ENCODE data around the gene JMJD7.

JMJD7 gene

DNA sequence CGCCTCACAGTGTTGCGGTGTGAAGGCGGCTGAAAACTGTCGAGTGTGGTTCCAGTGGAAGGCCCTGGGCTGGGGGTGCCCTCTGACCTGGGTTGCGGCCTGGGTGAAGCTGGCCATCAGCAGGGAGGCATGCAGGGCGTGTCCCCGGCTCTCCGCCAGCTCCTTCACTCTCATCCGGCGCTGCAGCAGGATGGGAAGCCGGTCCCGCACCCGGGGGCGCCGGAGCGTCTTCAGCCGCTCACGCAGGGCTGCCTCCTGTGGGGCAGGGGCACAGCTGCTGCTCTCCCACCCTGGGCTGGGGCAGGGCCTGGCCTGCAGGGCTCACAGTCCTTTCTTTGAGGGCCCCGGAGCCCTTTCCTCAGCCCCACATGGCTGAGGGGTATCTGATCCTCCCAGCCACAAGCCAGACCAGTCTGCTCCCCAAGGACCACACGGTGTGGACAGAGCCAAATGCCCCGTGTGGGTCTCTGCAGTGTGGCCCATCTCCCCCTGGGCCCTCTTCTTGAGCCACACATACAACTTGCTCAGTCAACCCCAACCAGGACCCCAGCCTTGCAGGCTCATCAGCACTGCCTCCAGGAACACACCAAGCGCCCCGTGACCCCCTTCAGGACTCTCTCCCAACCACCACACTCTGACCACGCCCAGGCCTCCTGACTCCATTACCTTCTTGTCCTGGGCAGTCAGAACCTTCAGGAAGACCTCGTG, 39.1 kb downstream of the JMJD7 start:
- no peak for DNase-seq

DNA sequence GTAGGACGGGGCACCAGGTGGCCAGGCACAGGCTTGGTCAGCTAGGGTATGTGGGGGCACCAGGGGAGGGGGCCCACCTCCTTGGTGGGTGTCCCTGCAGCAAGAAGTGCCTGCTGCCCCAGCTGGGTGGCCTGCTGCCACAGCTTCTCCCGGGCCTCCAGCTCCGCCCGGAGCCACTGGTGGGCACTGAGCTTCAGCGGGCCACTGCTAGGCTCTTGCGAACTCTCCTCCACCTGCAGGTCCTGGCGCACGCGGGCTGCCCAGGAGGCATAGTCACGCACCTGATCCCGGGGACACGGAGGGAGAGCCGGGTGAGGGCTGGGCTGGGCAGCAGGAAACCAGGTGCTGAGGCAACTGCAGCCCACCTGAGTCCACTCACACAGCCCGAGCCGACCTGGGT, 40.4 kb downstream of the JMJD7 start:
- no peak for DNase-seq

DNA sequence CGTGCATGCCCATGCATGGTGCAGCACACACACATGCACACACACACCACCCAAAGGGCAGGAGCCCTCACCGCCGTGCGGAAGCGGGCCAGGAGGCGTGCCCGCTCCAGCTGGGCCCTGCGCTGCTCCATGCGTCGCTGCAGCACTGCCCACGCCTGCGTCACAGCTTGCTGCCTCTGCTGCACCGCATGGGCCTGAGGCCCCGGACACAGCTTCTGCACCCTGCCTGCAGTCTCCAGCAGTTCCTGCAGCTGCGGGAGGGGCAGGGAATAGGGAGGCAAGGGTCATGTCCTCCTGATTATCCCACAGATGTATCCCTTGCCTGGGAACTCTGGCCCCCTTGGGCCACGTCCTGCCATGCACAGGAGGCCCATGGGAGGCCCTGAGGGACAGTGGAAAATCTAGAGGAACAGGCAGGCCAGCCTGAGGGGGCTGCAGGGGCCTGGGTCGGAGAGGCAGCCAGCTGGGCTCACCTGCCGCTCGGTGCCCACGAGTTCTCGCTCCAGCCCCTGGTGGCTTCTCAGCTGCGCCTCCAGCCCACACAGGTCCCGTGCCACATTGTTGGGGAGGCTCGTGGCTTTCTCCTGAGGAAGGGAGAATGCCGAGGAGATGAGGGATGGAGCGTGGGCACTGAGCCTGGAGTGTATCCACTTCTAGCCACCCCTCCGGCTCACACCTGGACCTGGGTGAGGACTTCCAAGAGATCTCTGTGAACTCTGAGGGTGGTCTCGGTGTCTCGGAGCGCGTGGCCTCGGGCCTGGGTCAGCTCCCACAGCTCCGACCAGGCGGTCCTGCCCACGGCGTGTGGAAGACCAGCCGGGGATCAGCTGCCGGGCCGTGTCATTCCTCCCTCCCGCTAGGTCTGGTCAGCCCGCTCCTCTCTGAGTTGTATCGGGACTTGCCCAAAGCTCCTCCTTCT, 42.1 kb downstream of the JMJD7 start:
- no peak for DNase-seq

DNA sequence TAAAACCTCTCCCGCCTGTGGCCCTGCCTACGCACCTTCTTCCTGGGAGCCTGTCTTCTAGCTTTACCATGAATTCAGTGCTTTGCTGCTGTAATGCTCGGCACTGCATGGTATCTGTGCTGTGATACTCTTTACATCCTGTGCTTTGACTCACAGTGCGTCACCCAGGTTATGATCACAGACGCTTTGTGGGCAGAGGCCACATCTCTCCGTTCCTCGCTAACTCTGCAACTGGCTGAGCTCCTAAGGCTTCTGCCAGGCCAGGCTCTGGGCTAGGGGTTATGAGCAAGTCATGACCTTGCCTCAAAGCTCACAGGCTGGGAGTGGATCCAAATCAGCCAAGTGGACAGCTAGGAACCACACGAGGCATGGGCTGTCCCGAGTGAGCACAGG, 42.8 kb downstream of the JMJD7 start:
- no peak for DNase-seq

DNA sequence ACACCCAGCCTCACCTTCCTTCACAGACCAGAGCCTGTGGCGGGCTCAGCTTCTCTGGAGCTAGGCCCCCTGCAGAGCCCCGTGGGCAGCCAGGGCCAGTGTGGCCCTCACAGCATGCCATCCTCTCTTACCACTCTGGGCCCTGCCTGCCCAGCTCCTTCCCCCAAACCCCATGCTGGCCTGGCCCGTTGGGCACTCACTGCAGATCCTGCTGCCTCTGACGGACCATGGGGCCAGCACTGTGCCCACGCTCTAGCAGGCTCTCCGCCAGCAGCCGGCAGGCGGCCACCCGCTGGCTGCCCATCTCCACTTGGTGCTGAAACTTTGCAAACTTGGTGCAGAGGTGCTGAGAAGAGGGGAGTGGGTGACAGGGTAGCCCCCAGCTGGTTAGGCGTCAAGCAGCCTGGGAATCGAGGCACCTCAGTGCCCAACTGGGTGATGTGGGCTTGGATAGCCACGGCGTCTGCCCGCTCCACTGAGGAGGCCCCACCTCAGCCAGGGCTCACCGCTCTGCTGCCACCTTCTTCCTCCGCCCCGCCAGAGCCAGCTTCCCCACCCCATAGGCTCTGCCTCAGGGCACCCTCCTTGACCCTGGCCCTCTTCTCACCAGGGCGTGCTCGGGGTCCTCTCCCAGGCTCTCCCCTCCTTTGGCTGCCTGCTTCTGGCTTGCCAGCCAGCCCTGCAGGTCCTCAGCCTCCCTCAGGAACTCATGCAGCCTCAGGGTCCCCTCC, 43.4 kb downstream of the JMJD7 start:
- no peak for DNase-seq

DNA sequence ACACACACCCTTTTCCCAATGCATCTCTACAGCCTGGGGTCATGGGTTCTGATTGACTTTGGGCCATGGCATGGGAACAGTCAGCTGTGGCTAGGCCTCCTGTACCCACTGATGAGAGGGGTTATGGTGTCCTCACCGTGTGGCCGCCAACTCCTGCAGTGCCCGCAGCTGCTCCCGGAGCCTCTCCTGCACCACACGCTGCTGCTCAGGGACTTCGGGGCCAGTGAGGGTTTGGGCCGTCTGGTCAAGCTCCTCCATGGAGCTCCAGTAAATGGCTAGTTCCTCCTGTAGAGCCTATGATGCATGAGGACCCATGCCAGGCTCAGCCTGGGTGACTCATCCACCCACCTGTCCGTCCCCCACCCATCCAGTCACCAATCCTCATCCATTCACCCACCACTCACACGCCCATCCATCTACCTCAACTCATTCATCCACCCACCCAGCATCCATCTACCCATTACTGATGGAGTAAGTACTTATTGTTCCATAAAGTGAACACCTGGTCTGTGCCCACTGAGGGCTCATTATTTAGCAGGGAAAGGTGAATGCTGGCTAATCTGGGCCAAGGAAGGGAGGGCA, 44.4 kb downstream of the JMJD7 start:
- DNase-seq = no peak

DNA sequence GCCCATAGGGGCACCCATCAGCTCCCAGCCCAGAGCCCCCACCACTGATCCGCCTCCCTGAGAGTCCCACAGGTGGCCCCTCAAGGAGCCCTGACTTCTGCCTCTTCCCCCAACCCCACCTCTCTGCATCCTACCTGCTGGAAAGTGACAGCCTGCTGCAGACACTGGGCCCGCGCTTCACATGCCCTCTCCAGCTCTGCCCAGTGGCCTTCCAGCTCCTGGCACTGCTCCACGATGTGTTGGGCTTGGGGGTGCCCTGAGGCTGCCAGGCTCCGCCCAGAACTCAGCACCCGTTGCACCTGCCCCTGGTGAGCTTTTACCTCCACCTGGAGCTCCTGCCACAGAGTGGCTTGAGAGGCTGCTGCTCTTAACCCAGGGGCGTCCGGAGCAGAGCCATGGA, 45.8 kb downstream of the JMJD7 start:
- DNase-seq = no peak

DNA sequence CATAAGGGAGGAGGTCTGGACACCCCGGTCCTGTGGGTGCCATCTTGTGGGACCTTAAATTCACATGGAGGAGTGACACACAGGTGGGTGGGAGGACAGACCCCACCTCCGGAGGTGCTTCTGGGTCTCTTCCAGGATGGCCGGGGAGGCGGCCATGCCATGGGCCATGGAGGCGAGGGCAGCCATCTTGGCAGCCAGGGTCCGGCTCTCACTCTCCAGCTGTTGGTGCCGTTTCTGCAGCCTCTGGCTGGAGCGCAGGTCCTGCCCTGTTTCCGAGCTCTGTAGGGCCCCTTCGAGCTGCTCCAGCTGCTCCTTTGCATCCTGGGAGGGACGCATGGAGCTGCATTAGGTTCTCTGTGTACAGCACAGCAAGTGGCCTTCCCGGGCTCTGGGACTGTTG, 46.8 kb downstream of the JMJD7 start:
- DNase-seq = no peak

DNA sequence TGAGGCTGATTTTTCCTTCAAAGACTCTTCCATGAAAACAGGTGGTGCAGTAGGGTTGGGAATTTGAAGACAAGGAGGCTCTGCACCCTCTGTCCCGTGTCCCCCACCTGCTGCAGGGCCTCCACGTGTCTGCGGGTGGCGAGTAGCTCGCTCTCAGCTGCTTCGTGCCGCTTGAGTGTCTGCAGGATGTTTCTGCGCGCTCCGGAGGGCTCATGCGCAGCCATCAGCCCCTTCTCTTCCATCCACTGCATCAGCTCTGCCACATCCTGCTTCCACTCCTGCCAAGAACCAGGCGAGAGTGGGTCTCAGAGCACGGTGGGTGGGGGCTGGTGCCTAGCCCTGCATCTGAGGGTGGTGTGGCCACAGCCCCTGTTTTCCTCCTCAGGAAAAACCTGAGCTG, 48.1 kb downstream of the JMJD7 start:
- no peak for DNase-seq

DNA sequence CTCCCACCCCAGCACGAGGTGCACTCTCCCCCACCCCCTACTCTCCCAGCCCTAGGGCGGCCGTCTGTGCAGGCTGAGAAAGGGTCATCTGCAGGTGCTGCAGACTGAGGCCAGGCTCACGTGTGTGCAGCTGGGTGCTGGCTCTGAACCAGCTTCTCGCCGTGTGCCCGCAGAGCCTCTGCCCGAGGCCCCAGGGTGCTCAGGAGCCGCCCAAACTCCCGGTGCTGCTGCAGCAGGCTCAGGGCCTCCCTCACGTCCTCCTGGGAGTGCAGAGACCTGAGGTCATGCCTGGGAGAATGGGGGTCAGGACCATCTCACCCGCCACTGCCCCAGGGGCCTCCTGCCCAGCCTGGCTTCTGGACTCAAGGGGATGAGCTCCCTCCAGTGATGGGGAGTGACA, 48.8 kb downstream of the JMJD7 start:
- no peak for DNase-seq

DNA sequence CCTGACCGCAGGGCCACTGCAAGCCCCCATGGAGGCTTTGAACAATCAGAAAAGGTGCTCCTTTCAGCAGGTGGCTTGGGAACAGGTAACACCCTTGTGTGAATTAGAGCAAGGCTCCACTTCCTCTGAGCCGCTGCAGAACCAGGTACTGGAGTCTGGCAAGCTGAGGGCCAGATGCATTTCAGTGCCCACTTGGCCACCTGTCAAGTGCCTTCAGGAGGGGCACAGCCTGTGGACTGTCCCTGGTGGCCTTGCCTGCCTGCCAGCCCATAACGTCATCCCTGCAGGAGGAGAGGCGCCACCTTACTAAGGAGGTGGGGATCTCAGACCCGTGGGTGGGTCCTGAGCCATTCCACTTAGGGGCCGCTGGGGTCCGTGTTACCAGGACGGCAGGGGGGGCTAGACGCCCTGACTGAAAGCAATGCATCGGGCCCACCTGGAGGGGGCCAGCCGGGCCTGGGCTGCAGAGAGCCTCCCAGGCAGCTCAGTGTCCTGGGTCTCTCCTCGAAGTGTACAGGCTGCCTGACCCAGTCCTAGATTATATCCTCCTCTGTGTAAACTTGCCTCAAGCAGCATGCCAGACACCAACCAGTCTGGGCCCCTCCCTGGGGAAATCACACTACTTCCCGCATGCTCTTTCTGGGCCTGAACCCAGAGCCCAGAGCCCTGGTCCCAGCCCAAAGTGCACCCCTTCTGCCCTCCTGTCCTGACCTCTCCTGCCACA, 49.9 kb downstream of the JMJD7 start:
- no peak for DNase-seq

DNA sequence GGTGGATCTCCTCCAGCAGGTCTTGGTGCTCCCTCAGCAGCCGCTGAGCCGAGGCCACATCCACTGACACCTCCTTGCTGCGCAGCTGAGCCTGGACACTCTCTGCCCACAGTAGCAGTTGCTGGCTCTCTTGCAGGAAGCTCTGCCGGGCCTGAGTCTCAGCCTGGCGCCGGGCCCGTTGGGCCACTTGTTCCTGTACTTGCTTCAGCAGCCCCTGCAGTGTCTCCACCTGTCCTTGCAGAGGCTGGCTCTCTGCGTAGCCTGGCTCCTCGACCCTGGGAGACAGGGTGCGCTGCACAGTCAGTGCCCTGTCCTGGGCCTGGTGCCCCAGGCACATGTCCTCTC, 50.4 kb downstream of the JMJD7 start:
- DNase-seq = no peak

DNA sequence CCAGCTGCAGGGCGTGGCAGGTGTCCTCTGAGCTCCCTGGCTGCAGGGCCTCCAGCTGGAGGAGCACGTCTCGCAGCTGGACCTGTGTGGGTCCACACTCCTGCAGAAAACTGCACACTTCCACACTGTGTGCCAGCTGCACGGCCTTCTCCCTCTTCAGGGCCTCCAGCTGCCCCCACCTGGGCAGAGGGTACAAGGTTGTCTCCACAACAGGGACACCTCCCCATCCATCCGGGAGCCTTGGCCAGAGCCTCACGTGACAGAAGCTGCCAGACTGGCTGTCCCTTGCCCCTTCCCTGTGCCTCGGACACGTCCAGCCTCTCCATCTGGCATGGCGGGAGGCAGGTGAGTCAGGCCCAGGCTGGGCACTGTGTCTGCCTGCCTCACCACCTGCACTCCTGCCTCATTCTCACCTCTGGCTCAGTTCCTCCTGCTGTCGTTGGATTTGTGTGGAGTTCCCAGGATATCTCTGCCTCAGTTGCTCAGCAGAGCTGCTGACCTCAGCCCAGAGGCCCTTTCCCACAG, 51.5 kb downstream of the JMJD7 start:
- DNase-seq = no peak

DNA sequence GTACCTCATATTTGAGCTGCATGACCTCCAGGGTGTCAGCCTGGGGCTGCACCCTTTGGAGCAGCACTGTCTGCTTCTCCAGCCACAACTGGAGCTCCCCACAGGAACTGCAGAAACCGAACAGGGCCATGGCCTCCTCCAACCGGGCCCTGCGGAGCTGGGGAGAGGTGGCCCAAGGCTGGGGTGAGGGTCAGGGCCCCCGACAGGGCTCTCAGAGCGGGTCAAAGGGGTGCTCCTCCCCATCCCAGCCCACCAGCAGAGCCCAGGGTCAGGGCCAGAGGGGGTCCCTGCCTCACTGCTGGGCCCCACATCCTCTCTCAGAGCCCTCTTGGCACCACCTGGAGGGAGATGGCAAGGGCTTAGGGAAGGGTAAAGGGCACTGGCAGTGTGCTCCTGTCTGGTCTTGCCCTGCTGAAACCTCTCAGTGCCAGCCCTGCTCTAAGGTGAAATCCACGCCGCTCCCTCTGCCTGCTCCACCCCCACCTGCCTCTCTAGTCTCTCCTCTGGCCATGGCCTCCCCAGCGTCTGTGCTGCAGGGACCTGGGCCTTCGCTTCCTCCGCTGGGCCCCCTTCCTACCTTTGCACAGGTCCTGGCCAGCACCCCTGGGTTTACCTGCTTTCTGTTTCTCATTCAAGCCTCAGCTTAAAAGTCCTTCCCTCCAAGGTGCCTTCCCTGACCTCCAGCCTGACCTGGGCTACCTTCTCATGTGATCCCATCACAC, 52.4 kb downstream of the JMJD7 start:
- DNase-seq = no peak

DNA sequence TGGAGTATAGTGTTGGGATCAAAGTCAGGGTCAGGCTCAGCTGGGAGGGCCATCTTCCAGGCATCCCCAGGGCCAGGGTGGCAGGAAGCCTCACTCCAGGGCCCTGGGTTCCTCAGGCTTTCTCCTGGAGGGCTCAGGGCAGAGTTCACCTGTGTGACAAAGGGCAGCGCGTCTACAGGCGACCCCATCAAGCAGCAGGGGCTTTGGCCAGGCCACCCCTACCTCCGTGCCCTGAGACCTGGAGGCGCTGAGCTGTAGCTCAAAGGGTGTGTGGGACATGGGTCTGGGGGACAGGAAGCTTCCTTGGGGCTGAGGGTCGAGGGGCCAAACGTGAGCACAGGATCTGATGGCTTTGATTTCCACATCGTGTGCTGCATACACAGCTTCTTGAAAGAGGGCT, 53.2 kb downstream of the JMJD7 start:
- no peak for DNase-seq

DNA sequence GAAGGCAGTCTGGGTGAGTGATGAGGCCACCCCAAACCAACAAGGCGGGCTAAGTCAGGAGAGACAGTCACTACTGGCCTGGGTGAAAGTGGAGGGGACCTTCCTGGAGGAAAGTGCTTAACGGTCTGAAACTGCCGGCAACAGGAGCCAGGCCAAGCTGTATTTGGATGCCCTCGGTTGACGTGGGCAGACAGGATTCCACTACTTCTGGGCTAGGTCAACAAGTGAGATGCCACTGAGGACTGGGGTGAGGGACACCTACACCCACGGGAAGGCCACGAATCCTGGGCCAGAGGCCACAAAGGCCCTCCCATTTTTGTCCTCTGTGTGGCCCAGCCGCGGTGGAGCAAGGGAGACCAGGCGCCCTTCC, 53.6 kb downstream of the JMJD7 start:
- DNase-seq = no peak

DNA sequence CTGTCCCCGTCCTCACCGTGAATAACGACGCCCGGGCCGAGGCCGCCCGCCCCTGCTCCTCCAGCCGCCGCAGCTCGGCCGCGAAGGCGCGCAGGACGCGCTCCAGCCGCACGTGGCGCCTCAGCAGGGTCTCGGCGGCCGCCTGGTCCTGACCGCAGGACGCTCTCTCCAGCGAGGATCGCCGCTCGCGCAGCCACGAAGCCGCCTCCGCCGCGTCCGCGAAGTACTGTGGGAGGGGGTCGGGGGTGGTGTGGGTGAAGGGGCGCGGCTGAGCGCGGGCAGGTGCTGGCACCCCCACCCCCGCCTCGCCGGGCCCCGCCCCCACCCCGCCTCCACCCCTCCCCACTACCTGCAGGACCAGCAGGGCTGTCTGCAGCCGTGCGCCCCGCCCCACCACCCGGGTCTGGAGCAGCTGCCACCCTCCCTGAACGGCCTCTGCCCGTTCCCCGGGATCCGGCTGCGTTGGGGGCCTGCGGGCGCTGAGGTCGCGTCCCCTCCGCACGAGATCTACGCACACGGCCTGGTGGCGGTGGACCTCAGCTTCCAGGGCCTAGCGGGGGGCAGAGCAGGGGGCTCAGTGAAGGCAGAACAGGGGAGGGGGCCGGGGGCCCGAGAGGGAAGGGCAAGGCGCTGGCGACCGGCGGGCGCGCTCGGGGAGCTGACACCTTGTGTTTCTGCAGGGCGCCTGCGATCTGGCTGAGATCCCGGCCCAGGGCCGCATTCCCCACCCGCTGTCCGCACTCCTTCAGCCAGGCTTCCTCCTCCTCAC, 54.2 kb downstream of the JMJD7 start:
- no peak for DNase-seq

DNA sequence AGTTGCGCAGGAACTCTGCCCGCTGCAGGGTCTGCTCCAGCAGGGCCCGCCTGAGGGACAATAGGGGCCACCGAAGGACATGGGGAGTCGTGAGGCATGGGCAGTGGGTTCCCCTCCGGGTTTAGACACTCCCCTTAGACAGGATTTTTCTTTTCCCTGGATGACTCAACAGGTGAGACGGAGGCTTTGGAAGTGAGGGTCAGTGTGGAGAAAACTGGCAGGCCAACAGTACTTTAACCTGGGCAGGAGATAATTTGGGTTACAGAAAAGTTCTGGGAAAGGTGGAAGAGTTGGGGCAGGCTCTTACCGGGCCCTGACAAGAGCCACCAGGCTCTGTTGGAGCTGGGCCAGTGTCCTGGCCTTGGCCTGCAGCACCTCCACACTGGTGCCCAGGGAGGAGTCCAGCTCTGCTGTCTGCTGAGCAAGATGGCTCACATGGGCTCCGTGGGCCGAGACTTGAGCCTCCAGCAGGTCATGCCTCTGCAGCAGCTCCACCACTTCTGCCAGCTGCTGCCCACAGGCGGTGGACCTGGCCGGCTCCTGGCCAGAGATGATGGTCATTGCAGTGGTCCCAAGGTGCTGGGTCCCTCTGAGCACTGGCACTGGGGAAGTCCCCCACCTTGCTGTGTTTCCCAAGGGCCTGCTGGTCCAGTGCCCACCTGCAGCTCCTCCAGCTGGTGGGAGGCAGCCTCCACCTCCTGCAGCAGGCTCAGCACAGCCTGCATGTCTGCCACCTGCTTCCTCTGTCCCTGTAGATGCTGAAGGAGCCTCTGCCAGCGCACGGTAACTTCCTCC, 55.0 kb downstream of the JMJD7 start:
- no peak for DNase-seq

DNA sequence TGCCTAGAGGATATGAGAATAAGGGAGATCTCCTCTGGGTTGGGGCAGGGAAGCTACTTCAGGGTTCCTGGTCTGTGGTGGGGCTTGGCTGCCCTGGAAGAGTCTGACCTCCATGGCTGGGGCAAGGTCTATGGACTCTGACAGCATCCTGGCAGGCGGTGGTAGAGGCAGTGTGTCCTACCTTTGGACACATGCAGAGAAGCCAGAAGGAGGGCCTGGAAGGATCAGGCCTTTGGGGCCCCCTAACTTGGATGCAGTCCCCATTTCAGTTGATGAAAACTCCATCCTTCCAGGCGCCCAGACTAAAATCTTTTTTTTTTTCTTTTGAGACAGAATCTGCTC, 55.6 kb downstream of the JMJD7 start:
- DNase-seq = no peak

DNA sequence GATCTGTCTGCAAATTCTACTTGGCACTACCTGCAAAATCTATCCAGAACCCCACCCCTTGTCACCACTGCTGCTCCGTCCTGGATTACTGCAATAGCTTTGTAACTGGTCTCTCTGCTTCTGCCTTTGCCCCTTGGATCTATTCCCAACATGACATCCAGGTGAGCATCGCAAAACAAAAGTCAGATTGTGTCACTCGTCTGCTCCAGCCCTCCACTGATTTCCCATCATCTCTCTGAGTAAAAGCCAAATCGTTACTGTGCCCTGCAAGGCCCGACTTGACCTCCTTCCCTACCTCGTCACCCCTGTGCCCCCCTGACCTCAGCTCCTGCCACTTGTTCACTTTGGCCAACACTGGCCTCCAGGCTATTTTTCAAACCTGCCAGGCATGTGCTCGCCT, 56.6 kb downstream of the JMJD7 start:
- no peak for DNase-seq
